VCaP (cell line): Measurements from ENCODE around the gene PIP4K2B.

Experiments used
- H3K27ac ChIP-seq: fragments of 450-650 bp; 2 replicates; pipeline ENCODE4 v1.5.1; 2017
- CTCF ChIP-seq: fragments of 450-650 bp; conservative IDR thresholded peaks from 2 replicates; pipeline ENCODE4 v1.5.1; 2017; ENCODE audit warnings: mild to moderate bottlenecking, moderate library complexity

The PIP4K2B gene

GRCh38 chr17:38741461-38741860, 57.9 kb downstream of the PIP4K2B start:
- TF ChIP-seq CTCF, result no peak
- H3K27ac ChIP-seq, result peak overlapping the region; percentile 74

GRCh38 chr17:38740806-38741205, 58.5 kb downstream of the PIP4K2B start:
- peak overlapping the region; percentile 74 for H3K27ac ChIP-seq

GRCh38 chr17:38740044-38740443, 59.3 kb downstream of the PIP4K2B start:
- no peak for TF ChIP-seq CTCF
- H3K27ac ChIP-seq, result no peak overlapping the region

More at GRCh38 chr17:38740806-38741205, 58.5 kb downstream of the PIP4K2B start:
- TF ChIP-seq CTCF, result no peak

- no peak for TF ChIP-seq CTCF
- no peak overlapping the region for H3K27ac ChIP-seq
Measured at GRCh38 chr17:38739305-38739704, 60.1 kb downstream of the PIP4K2B start.

GRCh38 chr17:38738686-38739085, 60.7 kb downstream of the PIP4K2B start:
- no peak for TF ChIP-seq CTCF
- no peak overlapping the region for H3K27ac ChIP-seq

- no peak overlapping the region for H3K27ac ChIP-seq
- no peak for TF ChIP-seq CTCF
Measured at GRCh38 chr17:38738007-38738662, 61.2 kb downstream of the PIP4K2B start.

GRCh38 chr17:38735161-38735997, 64.0 kb downstream of the PIP4K2B start:
- TF ChIP-seq CTCF, result peak; percentile 80
- H3K27ac ChIP-seq, result peak overlapping the region; percentile 91
